Neural cell (in vitro differentiated cells): ENCODE measurements around the gene IL11RA. TPM values are rescaled to one million over a fixed set of nuclear protein-coding genes. Genes with fewer than 3 reads are reported as not detected.
A peak's percentile ranks its signal among the peaks of the same experiment; 100 is the strongest.

Experiments used
- H2AFZ ChIP-seq: fragments of 200-600, 300-800 bp; sonication (generic), shearing (Covaris generic); 2 replicates; pipeline ENCODE4 v1.6.0; 2014; ENCODE audit warnings: low read depth, mild to moderate bottlenecking, antibody characterized with exemption, low read length, moderate library complexity
- H3F3A ChIP-seq: fragments of 200-600 bp; shearing (Covaris generic); 2 replicates; pipeline ENCODE4 v1.6.1; 2016; ENCODE audit warnings: mild to moderate bottlenecking, moderate library complexity, mixed read lengths, antibody characterized with exemption, low read length; ENCODE audit not compliant: insufficient read depth, poor library complexity, severe bottlenecking
- H3K27ac ChIP-seq: fragments of 200-600, 300-800 bp; sonication (generic), shearing (Covaris generic); 2 replicates; pipeline ENCODE4 v1.5.1; 2014; ENCODE audit warnings: mild to moderate bottlenecking, low read length, moderate library complexity
- H3K27me3 ChIP-seq: fragments of 300-800, 200-600 bp; sonication (generic), shearing (Covaris generic); 2 replicates; pipeline ENCODE4 v1.6.0; 2014; ENCODE audit warnings: mild to moderate bottlenecking, low read depth, low read length, moderate library complexity; ENCODE audit not compliant: insufficient read depth
- H3K36me3 ChIP-seq: fragments of 300-800, 200-600 bp; sonication (generic), shearing (Covaris generic); 2 replicates; pipeline ENCODE4 v1.5.1; 2014; ENCODE audit warnings: mild to moderate bottlenecking, antibody characterized with exemption, low read length, moderate library complexity; ENCODE audit not compliant: insufficient read depth
- H3K4me2 ChIP-seq: fragments of 300-800, 200-600 bp; sonication (generic), shearing (Covaris generic); 2 replicates; pipeline ENCODE4 v1.6.0; 2014; ENCODE audit warnings: mild to moderate bottlenecking, low read length
- H3K4me3 ChIP-seq: fragments of 300-800, 200-600 bp; sonication (generic), shearing (Covaris generic); 2 replicates; pipeline ENCODE4 v1.5.1; 2014; ENCODE audit warnings: mild to moderate bottlenecking, low read length, moderate library complexity
- H3K79me2 ChIP-seq: fragments of 200-600 bp; shearing (Covaris generic); replicated peaks from 2 replicates; pipeline ENCODE4 v1.6.0; 2014; ENCODE audit warnings: mild to moderate bottlenecking, low read length, moderate library complexity; ENCODE audit not compliant: insufficient read depth
- H3K9ac ChIP-seq: fragments of 300-800, 200-600 bp; sonication (generic), shearing (Covaris generic); 2 replicates; pipeline ENCODE4 v1.6.1; 2016; ENCODE audit warnings: mild to moderate bottlenecking, low read length, mixed read lengths
- H3K9me2 ChIP-seq: fragments of 200-600 bp; shearing (Covaris generic); 2 replicates; pipeline ENCODE4 v1.6.1; 2016; ENCODE audit warnings: mild to moderate bottlenecking, low read length, mixed read lengths; ENCODE audit not compliant: insufficient read depth
- H3K9me3 ChIP-seq: fragments of 200-600, 300-800 bp; sonication (generic), shearing (Covaris generic); 2 replicates; pipeline ENCODE4 v1.6.1; 2016; ENCODE audit warnings: mild to moderate bottlenecking, mixed run types, low read length, moderate library complexity, mixed read lengths
- H4K20me1 ChIP-seq: fragments of 200-600 bp; shearing (Covaris generic); 2 replicates; pipeline ENCODE4 v1.6.1; 2016; ENCODE audit warnings: mild to moderate bottlenecking, mixed run types; ENCODE audit not compliant: insufficient read depth
- EP300 ChIP-seq: fragments of 450-650 bp; conservative IDR thresholded peaks from 2 replicates; pipeline ENCODE4 v1.6.1; 2014; ENCODE audit warnings: antibody characterized with exemption, mild to moderate bottlenecking, moderate library complexity; ENCODE audit not compliant: poor library complexity, severe bottlenecking
- EZH2 ChIP-seq: fragments of 200-600, 300-800 bp; shearing (Covaris generic), sonication (generic); IDR thresholded peaks from 2 replicates; pipeline ENCODE4 v1.6.1; 2014; ENCODE audit warnings: antibody characterized with exemption, low read length, borderline replicate concordance, mild to moderate bottlenecking; ENCODE audit not compliant: insufficient read depth, poor library complexity, severe bottlenecking
- MXI1 ChIP-seq: fragments of 450-650 bp; conservative IDR thresholded peaks from 2 replicates; pipeline ENCODE4 v1.6.1; 2014; ENCODE audit warnings: antibody characterized with exemption, mild to moderate bottlenecking; ENCODE audit not compliant: poor library complexity, severe bottlenecking
- POLR2AphosphoS5 ChIP-seq: IDR thresholded peaks from 2 replicates; pipeline ENCODE4 v1.6.1; 2012
- RAD21 ChIP-seq: fragments of 450-650 bp; conservative IDR thresholded peaks from 2 replicates; pipeline ENCODE4 v1.6.1; 2014; ENCODE audit warnings: antibody characterized with exemption, mild to moderate bottlenecking, moderate library complexity
- SMC3 ChIP-seq: fragments of 450-650 bp; conservative IDR thresholded peaks from 2 replicates; pipeline ENCODE4 v1.6.1; 2014; ENCODE audit warnings: antibody characterized with exemption, mild to moderate bottlenecking, moderate library complexity; ENCODE audit not compliant: poor library complexity
- TAF1 ChIP-seq: IDR thresholded peaks from 2 replicates; pipeline ENCODE4 v1.6.1; 2012; ENCODE audit warnings: low read depth
- polyA plus RNA-seq: library from polyadenylated mRNA; depleted of rRNA; stranded (reverse); fragments of >200 nt; gene quantifications from 2 replicates; pipeline ENCODE4 v1.2.3, GENCODE V29; 2014
- TF ChIP-seq, protein P1 (sequence below): IDR thresholded peaks from 2 replicates; pipeline ENCODE4 v1.6.1; 2012; ENCODE audit warnings: borderline replicate concordance
- TF ChIP-seq, protein P2 (sequence below): fragments of 450-650 bp; IDR thresholded peaks from 2 replicates; pipeline ENCODE4 v1.5.1; 2014; ENCODE audit warnings: antibody characterized with exemption, mild to moderate bottlenecking, moderate library complexity; ENCODE audit not compliant: poor library complexity, severe bottlenecking

IL11RA gene
- polyA plus RNA-seq, 1 donor from 2014 or later, result 59.1 TPM

DNA sequence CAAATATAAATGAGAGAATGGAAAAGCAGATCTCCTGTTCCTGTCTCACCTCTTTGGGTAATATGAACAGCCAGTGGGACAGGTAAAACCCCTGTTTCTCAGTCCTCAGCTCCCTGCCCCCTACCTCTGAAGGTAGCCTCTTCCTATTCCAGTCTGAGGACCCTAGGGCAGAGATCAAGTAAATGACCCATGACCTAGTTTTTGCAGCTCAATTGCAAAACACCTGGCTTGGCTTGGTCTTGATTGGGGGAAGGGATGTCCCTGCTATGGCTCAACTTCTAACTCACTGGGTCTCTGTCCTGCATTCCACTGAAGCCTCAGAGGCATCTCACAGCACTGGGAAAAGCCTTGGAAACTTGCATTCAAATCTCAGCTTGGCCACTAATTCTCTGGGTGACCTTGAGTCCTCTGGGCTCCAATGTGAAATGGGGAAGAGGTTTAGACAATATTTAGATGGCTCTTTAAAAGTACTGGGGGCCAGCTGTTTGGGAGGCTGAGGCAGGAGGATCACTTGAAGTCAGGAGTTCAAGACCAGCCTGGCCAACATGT, 7.1 kb upstream of the IL11RA start:
- H3K4me3 ChIP-seq, result no peak overlapping the region
- no peak overlapping the region for H3K4me2 ChIP-seq
- H4K20me1 ChIP-seq, result no peaks in the 10 kb centered on the region
- no peak overlapping the region for H3K27ac ChIP-seq
- no peaks in the 10 kb centered on the region for H3K36me3 ChIP-seq
- no peaks in the 10 kb centered on the region for H3K27me3 ChIP-seq
- TF ChIP-seq EP300, result no peak
- TF ChIP-seq, protein P1, sequence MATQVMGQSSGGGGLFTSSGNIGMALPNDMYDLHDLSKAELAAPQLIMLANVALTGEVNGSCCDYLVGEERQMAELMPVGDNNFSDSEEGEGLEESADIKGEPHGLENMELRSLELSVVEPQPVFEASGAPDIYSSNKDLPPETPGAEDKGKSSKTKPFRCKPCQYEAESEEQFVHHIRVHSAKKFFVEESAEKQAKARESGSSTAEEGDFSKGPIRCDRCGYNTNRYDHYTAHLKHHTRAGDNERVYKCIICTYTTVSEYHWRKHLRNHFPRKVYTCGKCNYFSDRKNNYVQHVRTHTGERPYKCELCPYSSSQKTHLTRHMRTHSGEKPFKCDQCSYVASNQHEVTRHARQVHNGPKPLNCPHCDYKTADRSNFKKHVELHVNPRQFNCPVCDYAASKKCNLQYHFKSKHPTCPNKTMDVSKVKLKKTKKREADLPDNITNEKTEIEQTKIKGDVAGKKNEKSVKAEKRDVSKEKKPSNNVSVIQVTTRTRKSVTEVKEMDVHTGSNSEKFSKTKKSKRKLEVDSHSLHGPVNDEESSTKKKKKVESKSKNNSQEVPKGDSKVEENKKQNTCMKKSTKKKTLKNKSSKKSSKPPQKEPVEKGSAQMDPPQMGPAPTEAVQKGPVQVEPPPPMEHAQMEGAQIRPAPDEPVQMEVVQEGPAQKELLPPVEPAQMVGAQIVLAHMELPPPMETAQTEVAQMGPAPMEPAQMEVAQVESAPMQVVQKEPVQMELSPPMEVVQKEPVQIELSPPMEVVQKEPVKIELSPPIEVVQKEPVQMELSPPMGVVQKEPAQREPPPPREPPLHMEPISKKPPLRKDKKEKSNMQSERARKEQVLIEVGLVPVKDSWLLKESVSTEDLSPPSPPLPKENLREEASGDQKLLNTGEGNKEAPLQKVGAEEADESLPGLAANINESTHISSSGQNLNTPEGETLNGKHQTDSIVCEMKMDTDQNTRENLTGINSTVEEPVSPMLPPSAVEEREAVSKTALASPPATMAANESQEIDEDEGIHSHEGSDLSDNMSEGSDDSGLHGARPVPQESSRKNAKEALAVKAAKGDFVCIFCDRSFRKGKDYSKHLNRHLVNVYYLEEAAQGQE, result no peak
- TF ChIP-seq RAD21, result no peak
- TF ChIP-seq POLR2AphosphoS5, result no peak
- no peak for TF ChIP-seq TAF1
- no peak for TF ChIP-seq MXI1
- TF ChIP-seq EZH2, result no peak
- TF ChIP-seq SMC3, result no peak
- no peak overlapping the region for H2AFZ ChIP-seq
- H3K9me2 ChIP-seq, result no peaks in the 10 kb centered on the region
- no peak overlapping the region for H3K9ac ChIP-seq
- H3K79me2 ChIP-seq, result no peaks in the 10 kb centered on the region
- H3K9me3 ChIP-seq, result no peaks in the 10 kb centered on the region
- no peaks in the 10 kb centered on the region for H3F3A ChIP-seq

DNA sequence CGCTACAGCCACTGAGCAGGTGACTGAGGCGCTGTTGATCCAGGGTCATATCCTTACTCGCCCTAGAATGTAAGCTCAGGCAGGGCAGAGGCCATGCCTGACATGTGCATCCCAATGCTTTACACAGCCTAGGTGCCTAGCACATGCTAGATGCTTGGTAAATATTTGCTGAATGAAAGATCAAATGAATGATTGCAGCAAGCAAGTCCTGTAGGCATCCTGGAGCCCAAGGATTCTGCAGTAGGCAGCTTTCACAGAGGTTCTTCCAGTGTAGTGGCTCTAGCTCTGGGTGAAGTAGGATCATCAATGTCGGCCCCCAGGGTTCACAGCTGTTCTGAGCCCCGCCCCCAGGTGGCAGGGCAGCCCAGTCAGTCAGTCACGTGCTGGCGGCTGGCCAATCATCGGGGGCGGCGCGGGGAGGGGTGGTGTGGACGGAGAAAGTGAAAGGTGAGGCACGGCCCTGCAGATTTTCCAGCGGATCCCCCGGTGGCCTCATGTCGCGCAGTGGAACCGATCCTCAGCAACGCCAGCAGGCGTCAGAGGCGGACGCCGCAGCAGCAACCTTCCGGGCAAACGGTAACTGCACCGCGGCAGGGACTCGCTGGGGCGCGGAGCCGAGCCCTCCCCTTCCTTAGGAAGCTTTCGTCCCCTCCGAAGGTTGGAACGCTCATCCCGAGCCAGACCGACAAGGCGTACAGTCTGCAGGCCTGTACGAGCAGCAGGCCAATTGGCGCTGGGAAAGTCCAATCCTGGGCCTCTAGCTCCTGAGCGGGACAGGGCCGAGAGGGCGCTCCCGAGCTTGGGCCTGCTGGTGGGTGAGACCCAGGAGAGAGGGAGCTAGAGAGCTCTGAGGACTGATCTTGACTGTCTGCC, 5.5 kb upstream of the IL11RA start, which contains the start of gene GALT:
TSS of gene GALT (plus strand) at position 465 of the 873 bp plus-strand sequence. CDS start at position 495, 30 bp downstream.
- peak within 1 kb of the TSS; percentile 89 for H3K27ac ChIP-seq
- no peaks in the 10 kb centered on the region for H3K9me2 ChIP-seq
- H3K27me3 ChIP-seq, result no peaks in the 10 kb centered on the region
- peak within 1 kb of the TSS; percentile 90 for H3K9ac ChIP-seq
- H3K36me3 ChIP-seq, result no peaks in the 10 kb centered on the region
- no peaks in the 10 kb centered on the region for H3K9me3 ChIP-seq
- no peaks in the 10 kb centered on the region for H3F3A ChIP-seq
- H3K4me2 ChIP-seq, result peak within 1 kb of the TSS; percentile 95
- H3K4me3 ChIP-seq, result peak within 1 kb of the TSS; percentile 84
- TF ChIP-seq, protein P2, sequence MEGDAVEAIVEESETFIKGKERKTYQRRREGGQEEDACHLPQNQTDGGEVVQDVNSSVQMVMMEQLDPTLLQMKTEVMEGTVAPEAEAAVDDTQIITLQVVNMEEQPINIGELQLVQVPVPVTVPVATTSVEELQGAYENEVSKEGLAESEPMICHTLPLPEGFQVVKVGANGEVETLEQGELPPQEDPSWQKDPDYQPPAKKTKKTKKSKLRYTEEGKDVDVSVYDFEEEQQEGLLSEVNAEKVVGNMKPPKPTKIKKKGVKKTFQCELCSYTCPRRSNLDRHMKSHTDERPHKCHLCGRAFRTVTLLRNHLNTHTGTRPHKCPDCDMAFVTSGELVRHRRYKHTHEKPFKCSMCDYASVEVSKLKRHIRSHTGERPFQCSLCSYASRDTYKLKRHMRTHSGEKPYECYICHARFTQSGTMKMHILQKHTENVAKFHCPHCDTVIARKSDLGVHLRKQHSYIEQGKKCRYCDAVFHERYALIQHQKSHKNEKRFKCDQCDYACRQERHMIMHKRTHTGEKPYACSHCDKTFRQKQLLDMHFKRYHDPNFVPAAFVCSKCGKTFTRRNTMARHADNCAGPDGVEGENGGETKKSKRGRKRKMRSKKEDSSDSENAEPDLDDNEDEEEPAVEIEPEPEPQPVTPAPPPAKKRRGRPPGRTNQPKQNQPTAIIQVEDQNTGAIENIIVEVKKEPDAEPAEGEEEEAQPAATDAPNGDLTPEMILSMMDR, result peak; percentile 75
- TF ChIP-seq POLR2AphosphoS5 (peak; percentile 89), EP300 (no peak), EZH2 (no peak), MXI1 (peak; percentile 66), SMC3 (peak; percentile 56), TAF1 (peak; percentile 81), RAD21 (peak; percentile 7)
- TF ChIP-seq, protein P1, result peak; percentile 79
- H4K20me1 ChIP-seq, result no peaks in the 10 kb centered on the region
- peak within 1 kb of the TSS; percentile 91 for H2AFZ ChIP-seq
- no peaks in the 10 kb centered on the region for H3K79me2 ChIP-seq
